Kidney glomerular epithelial cell (primary cell): ENCODE results near the gene GP1BA.

ENCODE experiments used
- DNase-seq: peaks from one replicate; lab custom pipeline; 2025; lab: John Stamatoyannopoulos, UW

The GP1BA gene

DNA sequence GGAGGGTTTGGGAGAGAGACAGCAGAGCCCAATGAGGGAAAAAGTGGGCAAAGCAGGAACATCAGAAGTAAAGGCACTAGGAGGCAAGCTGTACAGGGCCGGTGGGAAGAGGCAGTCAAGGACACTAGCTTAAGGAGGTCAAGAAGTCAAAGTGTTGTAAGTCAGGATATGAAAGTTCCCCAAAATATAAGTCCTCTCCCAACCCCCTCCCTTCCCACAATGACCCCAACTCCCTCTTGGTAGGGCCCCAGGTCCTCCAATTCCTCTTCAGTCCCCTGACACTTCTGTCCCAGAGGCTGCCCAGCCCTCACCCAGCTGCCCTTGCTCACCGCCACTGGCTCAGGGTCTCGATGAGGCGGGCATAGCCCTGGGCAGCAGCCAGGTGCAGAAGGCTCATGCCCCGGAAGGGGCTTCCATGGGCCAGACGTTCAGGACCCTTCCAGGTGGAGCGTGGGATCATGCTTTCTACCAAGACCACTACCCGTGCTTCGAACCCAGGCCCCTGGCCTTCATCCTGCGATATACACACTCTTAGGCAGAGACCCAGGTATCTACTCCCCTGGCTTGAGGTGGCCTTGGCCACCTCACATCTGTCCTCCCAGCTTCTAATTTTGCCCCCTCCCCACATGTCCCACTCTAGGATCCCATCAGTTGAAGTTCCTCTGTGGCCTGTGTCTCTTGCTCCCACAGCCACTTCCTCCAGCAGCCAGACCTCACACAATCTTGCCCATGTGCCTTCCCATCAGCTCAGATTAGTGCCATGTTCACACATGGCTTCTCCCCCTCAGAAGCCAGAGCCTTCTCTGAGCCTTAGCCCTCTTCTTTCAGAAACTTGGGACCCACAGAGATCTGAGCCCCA is 41.4 kb downstream of the GP1BA start:
- no peak for DNase-seq

- no peak for DNase-seq
These were observed 42.1 kb downstream of the GP1BA start for GRCh38 chr17:4974115-4974670.

GRCh38 chr17:4978726-4979125 is 46.6 kb downstream of the GP1BA start:
- no peak for DNase-seq

GRCh38 chr17:4980644-4981216 is 48.7 kb downstream of the GP1BA start:
- DNase-seq = peak; percentile 39

- no peak for DNase-seq
These were observed 50.2 kb downstream of the GP1BA start for GRCh38 chr17:4982305-4982704.
